Neuronal stem cell (in vitro differentiated cells): ENCODE results near the gene XKR7.
A peak's percentile ranks its signal among the peaks of the same experiment; 100 is the strongest.

Source experiments
- DNase-seq: peaks from one replicate; pipeline ENCODE4 v3.0.0-alpha.2; 2013; ENCODE audit warnings: low spot score
- H2AFZ ChIP-seq: one replicate; pipeline ENCODE4 v1.6.1; 2013; ENCODE audit warnings: mild to moderate bottlenecking, low read length, inconsistent platforms
- H2AK5ac ChIP-seq: 2 replicates; pipeline ENCODE4 v1.6.1; 2013; ENCODE audit warnings: low read depth, mild to moderate bottlenecking, inconsistent platforms, low read length, moderate library complexity, mixed read lengths
- H2BK120ac ChIP-seq: 2 replicates; pipeline ENCODE4 v1.6.1; 2013; ENCODE audit warnings: low read depth, mild to moderate bottlenecking, inconsistent platforms, low read length, moderate library complexity, mixed read lengths
- H2BK12ac ChIP-seq: one replicate; pipeline ENCODE4 v1.6.1; 2013; ENCODE audit warnings: low read length, inconsistent platforms
- H2BK15ac ChIP-seq: 2 replicates; pipeline ENCODE4 v1.6.1; 2013; ENCODE audit warnings: mild to moderate bottlenecking, low read length, inconsistent platforms, mixed read lengths
- H2BK5ac ChIP-seq: one replicate; pipeline ENCODE4 v1.6.1; 2013; ENCODE audit warnings: inconsistent platforms, mild to moderate bottlenecking, low read length, moderate library complexity
- H3K14ac ChIP-seq: one replicate; pipeline ENCODE4 v1.6.1; 2013; ENCODE audit warnings: low read length, inconsistent platforms
- H3K18ac ChIP-seq: 2 replicates; pipeline ENCODE4 v1.6.1; 2013; ENCODE audit warnings: low read length, inconsistent platforms
- H3K23ac ChIP-seq: 2 replicates; pipeline ENCODE4 v1.6.1; 2013; ENCODE audit warnings: low read depth, mild to moderate bottlenecking, mixed read lengths, low read length, inconsistent platforms; ENCODE audit not compliant: poor library complexity
- H3K27ac ChIP-seq: replicated peaks from 3 replicates; pipeline ENCODE4 v1.5.1; 2013; ENCODE audit warnings: low read length, inconsistent platforms
- H3K27me3 ChIP-seq, 3 experiments: 2 replicates each; pipeline ENCODE4 v1.6.1; 2013; ENCODE audit warnings: low read length in 3 of 3, mild to moderate bottlenecking in 2 of 3, inconsistent platforms in 1 of 3, low read depth in 1 of 3, mixed read lengths in 1 of 3, moderate library complexity in 1 of 3; ENCODE audit not compliant: control insufficient read depth in 3 of 3, insufficient read depth in 3 of 3
- H3K36me3 ChIP-seq, 2 donors: replicated peaks in 1 of 2; 2 replicates each; pipeline ENCODE4 v1.6.1; 2013; ENCODE audit warnings: low read length in 2 of 2; ENCODE audit not compliant: control insufficient read depth in 2 of 2, insufficient read depth in 2 of 2
- H3K4ac ChIP-seq: 2 replicates; pipeline ENCODE4 v1.6.1; 2013; ENCODE audit warnings: inconsistent platforms, mild to moderate bottlenecking, low read length, moderate library complexity
- H3K4me1 ChIP-seq, 2 donors: 1 replicate in 1 of 2; 2 replicates in 1 of 2; pipeline ENCODE4 v1.6.1; 2013; ENCODE audit warnings: low read length in 2 of 2, low read depth in 1 of 2; ENCODE audit not compliant: control insufficient read depth in 2 of 2, insufficient read depth in 1 of 2
- H3K4me2 ChIP-seq: one replicate; pipeline ENCODE4 v1.6.1; 2013; ENCODE audit warnings: mild to moderate bottlenecking, low read length, inconsistent platforms; ENCODE audit not compliant: insufficient read depth, poor library complexity, severe bottlenecking
- H3K4me3 ChIP-seq, 2 donors: 2 replicates each; pipeline ENCODE4 v1.5.1; 2013; ENCODE audit warnings: low read length in 2 of 2, mild to moderate bottlenecking in 2 of 2, inconsistent platforms in 1 of 2, moderate library complexity in 1 of 2
- H3K79me1 ChIP-seq: one replicate; pipeline ENCODE4 v1.6.1; 2013; ENCODE audit warnings: low read depth, mild to moderate bottlenecking, inconsistent platforms, low read length, moderate library complexity
- H3K9ac ChIP-seq: one replicate; pipeline ENCODE4 v1.6.1; 2013; ENCODE audit warnings: mild to moderate bottlenecking, low read depth, low read length, inconsistent platforms; ENCODE audit not compliant: poor library complexity
- H3K9me3 ChIP-seq, 2 donors: replicated peaks in 1 of 2; 2 replicates each; pipeline versions ENCODE3 to v1.6.1; 2013; ENCODE audit warnings: low read length in 2 of 2, mild to moderate bottlenecking in 2 of 2, inconsistent platforms in 1 of 2, low read depth in 1 of 2, mixed read lengths in 1 of 2, moderate library complexity in 1 of 2; ENCODE audit not compliant: control insufficient read depth in 2 of 2, insufficient read depth in 1 of 2
- H4K8ac ChIP-seq: one replicate; pipeline ENCODE4 v1.6.1; 2013; ENCODE audit warnings: low read depth, mild to moderate bottlenecking, inconsistent platforms, low read length, moderate library complexity
- H4K91ac ChIP-seq: one replicate; pipeline ENCODE4 v1.6.1; 2013; ENCODE audit warnings: low read length, low read depth, mild to moderate bottlenecking, inconsistent platforms; ENCODE audit not compliant: poor library complexity
- WGBS, 2 donors: extraction: QIAGEN DNeasy Blood & Tissue Kit; methylation state at CpG; one replicate each; pipeline ENCODE4 v1.1.7; 2013; ENCODE audit warnings: missing lambda C conversion rate in 2 of 2, mixed read lengths in 1 of 2; ENCODE audit not compliant: insufficient read length in 2 of 2, insufficient replicate concordance in 1 of 2; ENCODE audit errors: extremely low coverage in 2 of 2; 5-methylcytosine and 5-hydroxymethylcytosine counted together

Gene XKR7

DNA sequence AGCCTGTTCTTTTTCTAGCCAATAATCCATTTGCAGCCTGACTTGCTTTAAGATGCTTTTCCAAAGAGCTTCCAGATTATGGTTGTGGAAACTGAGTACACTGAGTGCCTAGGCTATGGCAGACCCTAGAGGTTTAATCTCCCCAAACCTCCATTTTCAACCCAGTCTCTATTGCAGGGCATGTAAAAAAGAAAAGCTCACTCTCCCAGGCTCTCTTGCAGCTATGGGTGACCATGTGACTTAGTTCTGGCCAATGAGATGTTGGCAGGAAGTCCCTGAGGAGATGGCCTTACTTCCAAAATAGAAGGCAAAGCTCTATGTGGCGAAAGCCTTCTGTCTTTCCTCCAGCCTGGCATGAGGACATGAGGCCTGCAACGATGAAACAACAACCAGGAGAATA lies 19.9 kb upstream of the XKR7 start:
- Histone ChIP-seq H3K23ac (no peak overlapping the region), H2BK120ac (no peak overlapping the region), H3K9me3 (peaks cover 0 to 8% of the 10 kb centered on the region in 2 donors), H3K9ac (no peak overlapping the region), H4K8ac (no peak overlapping the region), H3K18ac (no peak overlapping the region), H3K4ac (no peak overlapping the region), H2AFZ (no peak overlapping the region), H3K27me3 (no peaks in the 10 kb centered on the region), H3K4me3 (no peak overlapping the region), H3K4me1 (peaks cover 5 to 6% of the 10 kb centered on the region in 2 donors), H2BK5ac (no peak overlapping the region), H3K14ac (no peak overlapping the region), H4K91ac (no peak overlapping the region), H3K27ac (no peak overlapping the region), H3K79me1 (peaks cover 8% of the 10 kb centered on the region), H2BK15ac (no peak overlapping the region), H3K4me2 (no peak overlapping the region), H3K36me3 (peaks cover 42 to 67% of the 10 kb centered on the region in 2 donors), H2BK12ac (no peak overlapping the region), H2AK5ac (no peak overlapping the region)
- no peak for DNase-seq
- WGBS, 2 donors = no CpG with 5 or more reads among the region's 2 CpGs

DNA sequence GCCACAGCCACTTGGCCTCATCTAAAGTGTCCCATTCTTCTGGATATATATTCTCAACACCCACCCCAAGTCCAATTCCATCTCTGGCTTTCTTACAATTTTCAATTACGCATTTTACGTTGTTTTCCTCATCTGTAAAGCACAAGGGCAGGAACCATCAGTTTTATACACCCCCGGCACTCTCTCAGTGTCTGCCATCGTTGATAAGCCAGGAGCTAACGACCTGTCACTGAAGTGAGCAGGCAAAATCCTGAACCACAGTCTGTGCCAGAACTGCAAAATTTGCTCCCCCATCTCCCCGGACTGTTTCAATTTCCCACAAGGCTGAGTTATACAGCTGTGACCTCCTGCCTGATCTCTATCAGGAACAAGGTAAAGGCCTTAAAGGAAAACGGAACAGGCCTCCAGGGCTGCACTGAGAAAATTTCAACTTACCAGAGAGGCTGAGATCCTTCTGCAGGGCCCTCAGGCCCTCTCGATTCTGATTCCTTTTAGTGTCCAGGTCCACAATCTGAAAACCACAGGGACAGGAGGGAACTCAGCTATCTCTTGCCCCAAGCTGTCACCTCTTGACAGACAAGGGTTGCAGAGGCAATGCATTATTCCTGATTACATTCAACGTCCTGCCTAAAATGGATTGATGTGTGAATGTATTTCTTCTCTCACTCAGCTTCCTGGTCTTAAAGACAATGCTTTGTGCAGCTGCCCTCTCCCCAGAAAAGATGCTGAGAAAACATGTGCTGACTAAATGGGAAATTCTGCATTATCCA lies 17.9 kb upstream of the XKR7 start:
- H3K79me1 ChIP-seq = peaks cover 8% of the 10 kb centered on the region
- no peak overlapping the region for H3K18ac ChIP-seq
- H2BK15ac ChIP-seq = no peak overlapping the region
- peaks cover 5 to 6% of the 10 kb centered on the region in 2 donors for H3K4me1 ChIP-seq
- no peak overlapping the region for H3K14ac ChIP-seq
- 100% methylated on average over 1 of the region's 9 CpGs; no CpG with 5 or more reads in 1 of the 2 donors for WGBS, 2 donors
- H3K23ac ChIP-seq = no peak overlapping the region
- peak overlapping the region in 1 of 2 donors; percentile 88 for H3K4me3 ChIP-seq
- H4K8ac ChIP-seq = no peak overlapping the region
- no peak overlapping the region for H2BK5ac ChIP-seq
- H3K36me3 ChIP-seq = peaks cover 35 to 57% of the 10 kb centered on the region in 2 donors
- no peak overlapping the region for H3K4me2 ChIP-seq
- no peak overlapping the region for H3K27ac ChIP-seq
- no peak overlapping the region for H3K4ac ChIP-seq
- no peak overlapping the region for H2AK5ac ChIP-seq
- H2AFZ ChIP-seq = no peak overlapping the region
- no peak overlapping the region for H3K9ac ChIP-seq
- H2BK12ac ChIP-seq = no peak overlapping the region
- DNase-seq = no peak
- no peaks in the 10 kb centered on the region for H3K27me3 ChIP-seq
- peaks cover 0 to 8% of the 10 kb centered on the region in 2 donors for H3K9me3 ChIP-seq
- H2BK120ac ChIP-seq = no peak overlapping the region
- H4K91ac ChIP-seq = no peak overlapping the region

DNA sequence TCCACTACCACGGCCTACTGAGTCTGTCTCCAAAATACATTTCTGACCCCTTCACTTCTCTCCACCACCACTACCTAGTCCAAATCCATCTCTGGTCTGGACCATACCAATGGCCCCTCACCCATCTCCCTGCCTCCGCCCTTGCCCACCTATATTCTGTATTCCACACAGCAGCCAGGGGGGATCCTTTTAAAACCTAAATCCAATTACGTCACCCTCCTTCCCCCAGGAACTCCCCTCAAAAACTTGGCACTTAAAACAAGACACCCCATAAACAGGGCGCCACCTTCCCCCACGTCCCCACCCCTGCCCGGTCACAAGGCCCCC lies 16.8 kb upstream of the XKR7 start:
- Histone ChIP-seq H3K23ac (no peak overlapping the region), H2BK12ac (no peak overlapping the region), H3K4ac (no peak overlapping the region), H3K36me3 (peaks cover 25 to 46% of the 10 kb centered on the region in 2 donors), H2AK5ac (peak overlapping the region; percentile 20), H3K27ac (no peak overlapping the region), H3K9me3 (peaks cover 0 to 8% of the 10 kb centered on the region in 2 donors), H3K18ac (peak overlapping the region; percentile 91), H3K14ac (peak overlapping the region; percentile 33), H3K4me1 (peaks cover 5 to 6% of the 10 kb centered on the region in 2 donors), H3K79me1 (peaks cover 8% of the 10 kb centered on the region), H4K8ac (no peak overlapping the region), H3K27me3 (peaks cover 0 to 1% (median 0%) of the 10 kb centered on the region in 3 experiments), H3K4me2 (peak overlapping the region; percentile 82), H2BK15ac (no peak overlapping the region), H3K9ac (peak overlapping the region; percentile 87), H2AFZ (peak overlapping the region; percentile 93), H2BK5ac (no peak overlapping the region), H4K91ac (no peak overlapping the region), H3K4me3 (peak overlapping the region; percentile 88 to 90), H2BK120ac (no peak overlapping the region)
- DNase-seq = no peak
- WGBS, 2 donors = no CpG with 5 or more reads among the region's 6 CpGs

DNA sequence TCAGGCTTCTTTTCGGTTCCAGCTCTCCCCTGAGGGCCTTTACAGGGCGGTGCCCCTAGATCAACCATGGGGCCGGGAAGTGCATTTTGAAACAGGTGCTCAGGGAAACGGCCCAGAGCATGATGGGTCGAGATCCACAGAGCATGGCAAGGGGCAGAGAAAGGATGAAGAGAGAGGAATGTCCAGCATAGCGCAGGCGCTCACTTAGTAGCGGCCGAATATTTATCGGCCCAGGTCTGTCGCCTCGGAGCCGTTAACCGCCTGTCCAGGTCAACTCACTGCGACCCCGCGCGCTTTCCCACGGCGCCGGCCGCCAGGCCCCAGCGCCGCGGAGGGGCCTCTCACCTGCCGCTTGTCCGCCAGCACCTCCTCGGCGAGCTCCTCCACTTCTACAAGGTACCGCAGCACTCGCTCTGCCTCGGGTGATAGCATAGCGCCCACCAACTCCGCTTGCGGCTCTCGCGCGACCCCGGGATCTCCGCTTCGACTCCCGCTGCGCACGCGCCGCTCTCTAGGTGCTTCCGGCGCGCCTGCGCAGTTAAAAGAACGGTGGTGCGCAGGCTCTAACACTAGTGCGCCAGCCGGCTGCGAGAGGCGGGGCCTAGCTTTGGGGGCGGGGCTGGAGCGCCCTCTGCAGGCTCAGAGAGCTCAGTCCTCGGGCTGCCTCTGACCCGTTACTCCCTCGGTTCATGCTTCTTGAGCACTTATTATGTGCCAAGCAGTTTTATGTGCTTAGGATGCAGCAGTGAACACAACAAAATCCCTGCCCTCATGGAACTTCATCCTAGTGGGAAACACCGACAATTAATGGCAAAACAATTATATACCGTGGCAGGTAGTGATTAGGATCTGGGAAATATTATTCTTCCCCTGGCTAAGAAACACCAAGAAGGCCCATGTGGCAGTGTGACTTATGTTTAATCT lies 16.2 kb upstream of the XKR7 start, which contains the start of gene PDRG1:
TSS of gene PDRG1 (minus strand) at position 517 of the 924 bp plus-strand sequence. CDS start at position 432, 85 bp downstream.
- no CpG with 5 or more reads among the region's 63 CpGs for WGBS, 2 donors
- peaks cover 0 to 7% (median 0%) of the 10 kb centered on the region in 3 experiments for H3K27me3 ChIP-seq
- no peak within 1 kb of the TSS for H2BK5ac ChIP-seq
- H3K27ac ChIP-seq = peak within 1 kb of the TSS; percentile 52
- no peak within 1 kb of the TSS for H4K8ac ChIP-seq
- H2AFZ ChIP-seq = peak within 1 kb of the TSS; percentile 93
- peaks cover 0 to 8% of the 10 kb centered on the region in 2 donors for H3K9me3 ChIP-seq
- H3K14ac ChIP-seq = peak within 1 kb of the TSS; percentile 33
- H3K36me3 ChIP-seq = peaks cover 20 to 39% of the 10 kb centered on the region in 2 donors
- peak within 1 kb of the TSS; percentile 91 for H3K18ac ChIP-seq
- peak within 1 kb of the TSS; percentile 87 for H3K9ac ChIP-seq
- H2BK12ac ChIP-seq = no peak within 1 kb of the TSS
- peaks cover 8% of the 10 kb centered on the region for H3K79me1 ChIP-seq
- H3K4ac ChIP-seq = no peak within 1 kb of the TSS
- H2BK15ac ChIP-seq = no peak within 1 kb of the TSS
- H2BK120ac ChIP-seq = no peak within 1 kb of the TSS
- peak within 1 kb of the TSS; percentile 20 for H2AK5ac ChIP-seq
- peak within 1 kb of the TSS; percentile 82 for H3K23ac ChIP-seq
- DNase-seq = peak; percentile 98
- H3K4me3 ChIP-seq = peak within 1 kb of the TSS; percentile 88 to 90
- H4K91ac ChIP-seq = no peak within 1 kb of the TSS
- peaks cover 5 to 6% of the 10 kb centered on the region in 2 donors for H3K4me1 ChIP-seq
- H3K4me2 ChIP-seq = peak within 1 kb of the TSS; percentile 82
